Keratinocyte (primary cell): ENCODE results near the gene TPRG1L.

Source experiments
- CTCF ChIP-seq, 3 experiments: IDR thresholded peaks in 1 of 3; conservative IDR thresholded peaks in 1 of 3; optimal IDR thresholded peaks in 1 of 3; 2 replicates in 2 of 3; 3 replicates in 1 of 3; pipeline versions ENCODE3 to v1.5.1; 2011; ENCODE audit warnings: low read length in 3 of 3, mild to moderate bottlenecking in 3 of 3, moderate library complexity in 2 of 3, control low read depth in 1 of 3, inconsistent platforms in 1 of 3; ENCODE audit not compliant: insufficient read depth in 2 of 3; ENCODE audit errors: extremely low read depth in 1 of 3
- EZH2 ChIP-seq: IDR thresholded peaks from one replicate; pipeline ENCODE4 v1.6.1; 2012; ENCODE audit warnings: inconsistent platforms, mild to moderate bottlenecking, low read length, moderate library complexity

GRCh38 chr1:3625151-3625907 lies 514 bp downstream of the TPRG1L start:
- TF ChIP-seq CTCF (optimal IDR thresholded peaks at IDR 0.05 in 1 of 3, IDR thresholded peaks at IDR 0.05 in 1 of 3, conservative IDR thresholded peaks at IDR 0.05 in 1 of 3; ENCODE audit: extremely low read depth in 1 of 3, insufficient read depth in 2 of 3, low read length in 3 of 3) (peak in 1 of 3 experiments; percentile 26), EZH2 (no peak)
